Activated T-cell treated with anti-CD3 and anti-CD28 coated beads, Interleukin-2, amount 50 U/mL, for 4 hours (primary cell): ENCODE measurements around the gene BMF. TPM values are rescaled to one million over a fixed set of nuclear protein-coding genes. Genes with fewer than 3 reads are reported as not detected.
A peak's percentile ranks its signal among the peaks of the same experiment; 100 is the strongest.

Experiments used
- ATAC-seq, 2 donors: fragments of 200-7000 bp; cut with Tn5 transposase; one replicate each; pipeline ENCODE4 v1.10.0; 2021
- DNase-seq: peaks from one replicate; pipeline ENCODE4 v3.0.0-alpha.2; 2020
- H3K27me3 Mint-ChIP-seq: one replicate; pipeline ENCODE4 v1.8.0; 2021; ENCODE audit warnings: low read depth, mixed read lengths
- H3K36me3 Mint-ChIP-seq: one replicate; pipeline ENCODE4 v1.8.0; 2022; ENCODE audit warnings: mixed read lengths; ENCODE audit not compliant: insufficient read depth
- H3K4me1 Mint-ChIP-seq: one replicate; pipeline ENCODE4 v1.8.0; 2021; ENCODE audit warnings: low read depth, mixed read lengths
- H3K4me3 Mint-ChIP-seq: one replicate; pipeline ENCODE4 v1.8.0; 2021; ENCODE audit warnings: mild to moderate bottlenecking, moderate library complexity, mixed read lengths
- H3K9me3 Mint-ChIP-seq: one replicate; pipeline ENCODE4 v1.8.0; 2021; ENCODE audit warnings: mixed read lengths
- total RNA-seq, 3 donors: library from RNA; stranded (reverse); gene quantifications; one replicate each; pipeline ENCODE4 v1.2.1, GENCODE V29; 2021

BMF gene
- total RNA-seq, 3 donors from 2014 or later = 3.1 to 7.1 (median 6.6) TPM

- ATAC-seq (no peak), DNase-seq (no peak)
- Mint-ChIP-seq H3K9me3 (no peaks in the 10 kb centered on the region), H3K4me3 (no peak overlapping the region), H3K36me3 (peaks cover 3% of the 10 kb centered on the region), H3K27me3 (no peaks in the 10 kb centered on the region), H3K4me1 (peaks cover 73% of the 10 kb centered on the region)
Measured at GRCh38 chr15:40102897-40103858, 5.5 kb downstream of the BMF start.

DNA sequence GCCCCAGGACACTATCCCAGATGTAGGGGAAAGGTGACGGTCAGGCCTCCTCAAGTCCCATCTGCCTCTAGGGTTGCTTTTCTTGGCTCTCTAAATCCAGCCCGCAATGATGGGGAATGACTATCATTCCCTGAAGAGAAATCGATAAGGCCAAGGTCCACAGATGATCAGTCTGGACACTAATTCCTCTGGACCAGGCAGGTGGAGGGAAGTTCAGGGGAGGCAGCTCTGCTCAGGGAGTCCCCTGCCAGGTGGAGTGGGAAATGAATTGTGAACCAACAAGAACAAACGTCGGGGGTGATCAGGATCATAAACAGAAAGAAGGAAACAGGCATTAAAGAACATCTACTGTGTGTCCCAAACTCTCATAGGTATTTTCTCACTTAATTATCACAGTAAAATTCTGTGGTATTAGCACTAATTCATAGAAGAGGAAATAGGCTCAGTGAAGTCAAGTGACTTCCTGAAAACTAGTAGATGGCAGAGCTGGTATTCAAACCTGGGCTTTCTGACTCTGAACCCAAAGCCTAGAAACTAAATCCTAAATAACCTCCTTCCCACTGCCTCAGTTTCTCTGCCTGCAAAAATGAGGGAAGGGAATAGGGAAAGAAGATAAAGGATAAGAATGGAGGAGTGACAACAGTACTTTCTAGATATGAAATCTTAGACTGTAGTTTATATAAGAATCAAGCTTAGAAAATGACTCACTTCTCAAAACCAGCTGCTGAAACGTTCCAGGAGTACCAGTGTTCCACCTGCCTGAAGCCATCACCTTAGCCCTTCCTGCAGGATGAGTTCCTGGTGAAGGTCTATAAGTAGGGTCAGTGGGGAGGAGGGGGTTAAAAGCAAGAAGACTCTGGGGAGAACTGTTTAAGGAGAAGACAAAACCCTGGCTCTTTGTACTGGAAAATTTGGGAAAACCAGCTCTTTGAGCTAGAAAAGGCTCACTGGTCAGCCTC lies 7.5 kb downstream of the BMF start:
- Mint-ChIP-seq H3K4me1 (peaks cover 75% of the 10 kb centered on the region), H3K4me3 (peak overlapping the region; percentile 14), H3K9me3 (no peaks in the 10 kb centered on the region), H3K27me3 (no peaks in the 10 kb centered on the region), H3K36me3 (peaks cover 3% of the 10 kb centered on the region)
- DNase-seq = no peak
- ATAC-seq = no peak

- Mint-ChIP-seq H3K9me3 (no peaks in the 10 kb centered on the region), H3K4me1 (peaks cover 70% of the 10 kb centered on the region), H3K27me3 (no peaks in the 10 kb centered on the region), H3K36me3 (peaks cover 3% of the 10 kb centered on the region), H3K4me3 (no peak overlapping the region)
- no peak for DNase-seq
- no peak for ATAC-seq
Measured at GRCh38 chr15:40100123-40100946, 8.3 kb downstream of the BMF start.

DNA sequence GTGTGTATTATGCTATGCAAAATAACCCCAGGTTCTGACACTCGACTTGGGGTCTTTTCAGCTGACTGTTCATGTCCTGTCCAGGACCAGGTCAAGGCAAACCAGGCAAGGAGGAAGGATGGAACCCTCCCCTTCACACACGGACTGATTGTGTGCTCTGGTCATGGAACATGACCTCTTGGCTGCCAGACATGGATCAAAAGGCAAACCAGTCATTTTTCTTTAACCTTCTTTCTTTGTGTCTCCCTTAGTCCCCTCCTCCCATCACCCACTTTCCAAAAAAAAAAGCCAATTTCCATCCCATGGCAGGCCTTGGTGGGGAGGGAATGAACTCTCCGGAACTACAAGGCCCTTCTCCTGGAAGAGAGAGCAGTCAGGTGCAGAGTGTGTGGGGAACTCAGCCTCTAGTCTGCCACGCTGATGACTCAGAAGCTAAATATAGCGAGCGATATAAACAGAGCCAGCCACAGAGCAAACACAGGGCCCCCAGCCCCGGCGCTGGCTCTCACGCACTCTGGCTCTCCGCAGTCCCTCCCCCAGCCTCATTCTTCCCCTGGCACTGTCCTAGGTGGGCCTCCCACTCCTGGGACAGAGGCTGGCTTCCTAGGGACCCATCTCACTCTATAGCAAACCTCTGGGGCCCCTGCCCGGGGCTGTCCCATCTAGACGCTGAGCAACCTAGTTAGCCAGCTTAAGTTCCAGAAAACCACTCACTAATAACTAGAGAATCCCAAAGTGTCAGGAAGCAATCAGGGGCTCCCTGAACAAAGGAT lies 10.0 kb downstream of the BMF start:
- Mint-ChIP-seq H3K27me3 (no peaks in the 10 kb centered on the region), H3K9me3 (no peaks in the 10 kb centered on the region), H3K4me1 (peaks cover 66% of the 10 kb centered on the region), H3K36me3 (peaks cover 3% of the 10 kb centered on the region), H3K4me3 (peak overlapping the region; percentile 69)
- DNase-seq = peak; percentile 60
- peak; percentile 93 to 97 for ATAC-seq

DNA sequence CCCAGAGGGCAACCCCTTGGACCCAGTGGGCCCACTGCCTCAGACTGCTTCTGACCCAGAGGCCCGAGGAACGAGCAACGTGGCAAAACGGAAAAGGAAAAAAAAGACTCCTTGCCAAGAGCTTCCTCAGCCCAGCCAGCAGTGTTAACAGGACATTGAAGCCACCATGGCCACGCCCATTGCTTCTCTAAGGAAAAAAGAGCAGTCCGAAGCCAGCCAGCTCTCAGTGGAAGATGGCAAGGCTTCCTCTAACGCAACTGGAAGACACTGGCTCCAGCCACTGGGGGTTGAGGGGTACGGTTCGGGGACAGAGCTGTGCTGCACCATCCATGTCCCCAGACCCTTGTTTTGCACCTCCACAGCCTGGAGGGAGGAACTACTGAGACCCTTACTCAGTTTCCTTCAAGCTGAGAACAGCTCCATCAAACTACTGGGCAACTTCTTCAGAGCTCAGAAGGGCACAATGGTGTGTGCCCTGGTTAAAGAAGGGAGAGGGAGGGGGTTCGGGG lies 10.7 kb downstream of the BMF start:
- no peaks in the 10 kb centered on the region for H3K9me3 Mint-ChIP-seq
- no peak for DNase-seq
- H3K4me3 Mint-ChIP-seq = peak overlapping the region; percentile 69
- H3K27me3 Mint-ChIP-seq = no peaks in the 10 kb centered on the region
- H3K36me3 Mint-ChIP-seq = peaks cover 3% of the 10 kb centered on the region
- peaks cover 66% of the 10 kb centered on the region for H3K4me1 Mint-ChIP-seq
- peak in 1 of 2 donors; percentile 10 for ATAC-seq

GRCh38 chr15:40097096-40097967 lies 11.3 kb downstream of the BMF start:
- peaks cover 66% of the 10 kb centered on the region for H3K4me1 Mint-ChIP-seq
- H3K4me3 Mint-ChIP-seq = no peak overlapping the region
- H3K9me3 Mint-ChIP-seq = no peaks in the 10 kb centered on the region
- DNase-seq = no peak
- peaks cover 3% of the 10 kb centered on the region for H3K36me3 Mint-ChIP-seq
- no peak for ATAC-seq
- no peaks in the 10 kb centered on the region for H3K27me3 Mint-ChIP-seq

DNA sequence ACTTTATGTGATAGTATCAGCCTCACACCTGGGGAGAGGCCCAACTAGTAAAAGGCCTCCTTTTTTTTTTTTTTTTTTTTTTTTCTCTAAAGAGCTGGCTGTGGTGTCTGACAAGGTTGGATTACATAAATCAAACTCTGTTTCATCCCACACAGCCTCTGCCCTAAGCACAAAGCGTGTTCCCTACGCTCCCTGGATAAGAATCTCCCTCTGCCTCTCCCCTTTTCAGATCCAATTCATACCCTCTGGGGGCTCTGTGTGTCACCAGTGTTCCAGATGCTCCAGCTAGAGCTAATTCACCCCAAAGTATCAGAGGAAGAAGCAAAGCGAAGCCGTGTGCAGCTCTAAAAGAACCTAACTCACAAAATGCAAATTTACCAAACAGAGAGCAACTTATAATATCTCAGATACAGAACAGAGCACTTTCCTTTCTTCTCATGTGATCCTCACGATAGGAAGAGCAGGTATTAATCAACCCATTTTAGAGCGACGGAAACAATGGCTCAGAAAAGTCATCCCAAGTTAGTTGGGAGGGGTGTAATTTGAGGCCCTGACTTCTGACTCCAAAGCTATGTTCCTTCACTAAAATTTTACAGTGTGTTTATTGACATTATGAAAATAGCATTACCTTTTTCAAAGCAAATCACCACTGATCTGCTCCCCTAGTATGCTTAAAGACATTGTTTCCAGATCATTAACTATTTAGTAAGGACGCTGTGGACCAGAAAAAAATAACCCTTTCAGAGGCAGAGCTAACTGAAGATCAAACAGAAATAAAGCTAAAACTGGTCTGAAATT lies 12.4 kb downstream of the BMF start:
- no peaks in the 10 kb centered on the region for H3K36me3 Mint-ChIP-seq
- peak overlapping the region; percentile 1 for H3K4me3 Mint-ChIP-seq
- peaks cover 59% of the 10 kb centered on the region for H3K4me1 Mint-ChIP-seq
- no peaks in the 10 kb centered on the region for H3K27me3 Mint-ChIP-seq
- no peak for DNase-seq
- H3K9me3 Mint-ChIP-seq = no peaks in the 10 kb centered on the region
- peak; percentile 9 to 36 for ATAC-seq

- peaks cover 51% of the 10 kb centered on the region for H3K4me1 Mint-ChIP-seq
- H3K4me3 Mint-ChIP-seq = no peak overlapping the region
- no peaks in the 10 kb centered on the region for H3K9me3 Mint-ChIP-seq
- H3K27me3 Mint-ChIP-seq = no peaks in the 10 kb centered on the region
- ATAC-seq (no peak), DNase-seq (no peak)
- no peaks in the 10 kb centered on the region for H3K36me3 Mint-ChIP-seq
Measured at GRCh38 chr15:40095371-40096093, 13.1 kb downstream of the BMF start.

DNA sequence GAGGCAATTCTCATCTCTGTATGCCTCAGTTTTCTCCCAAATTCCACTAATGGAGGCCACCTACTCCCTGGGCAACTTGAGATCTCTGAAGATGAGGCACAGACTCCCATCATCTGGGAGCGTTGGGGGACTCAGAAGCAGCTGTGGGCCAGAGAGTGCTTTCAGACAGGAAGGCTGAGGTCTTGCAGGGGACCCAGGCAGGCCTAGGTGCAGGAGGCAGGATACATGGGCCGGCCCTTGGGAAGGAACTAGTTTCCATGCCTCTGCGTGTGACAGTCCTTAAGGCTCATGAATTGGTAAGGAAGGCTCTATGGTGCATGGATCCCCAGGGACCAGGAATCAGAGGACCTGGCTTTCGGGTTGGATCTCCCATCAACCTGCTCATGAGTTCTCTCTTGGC lies 14.5 kb downstream of the BMF start:
- Mint-ChIP-seq H3K27me3 (no peaks in the 10 kb centered on the region), H3K36me3 (peaks cover 3% of the 10 kb centered on the region), H3K4me3 (no peak overlapping the region), H3K4me1 (peaks cover 39% of the 10 kb centered on the region), H3K9me3 (no peaks in the 10 kb centered on the region)
- no peak for ATAC-seq
- DNase-seq = no peak

DNA sequence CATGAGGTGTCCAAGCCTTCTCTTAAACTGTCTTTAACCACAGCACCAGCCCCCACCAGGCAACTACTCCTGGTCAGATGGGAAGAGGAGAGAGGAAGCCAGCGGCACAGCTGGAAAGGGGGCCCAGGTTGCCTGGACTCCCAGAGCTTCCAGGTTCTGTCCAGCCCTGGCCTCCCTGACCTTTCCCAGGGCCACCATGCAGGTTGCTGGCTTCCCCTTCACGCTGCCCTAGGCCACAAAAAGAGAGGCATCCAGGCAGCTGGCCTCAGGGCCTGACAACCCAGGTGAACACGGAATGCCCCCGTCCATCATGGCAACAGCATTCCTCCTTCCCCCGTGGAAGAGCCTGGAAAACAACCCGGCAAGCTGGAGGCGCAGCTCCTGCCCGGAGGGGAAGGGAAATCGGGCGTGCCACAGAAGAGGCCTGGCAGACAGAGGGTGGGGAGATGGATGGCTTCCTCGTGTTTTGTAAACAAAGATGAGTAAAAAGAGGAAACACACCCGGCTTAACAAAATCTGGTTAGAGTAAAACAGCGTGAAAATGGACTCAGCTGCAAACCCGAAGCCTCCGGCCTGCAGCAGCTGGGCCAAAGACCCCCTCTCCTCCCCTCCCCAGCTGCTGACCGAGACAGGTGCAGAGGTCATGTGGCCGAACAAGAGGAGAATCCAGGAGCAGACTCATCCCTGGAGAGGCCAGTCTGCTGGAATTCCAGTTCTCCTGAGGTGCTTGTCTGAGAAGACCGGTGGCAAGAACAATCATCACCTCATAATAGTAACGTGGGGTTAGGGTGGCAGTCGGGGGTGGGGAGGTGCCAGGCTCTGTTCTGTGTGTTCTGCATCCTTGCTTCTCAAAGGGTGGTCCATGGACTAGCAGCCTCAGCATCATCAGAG lies 15.5 kb downstream of the BMF start:
- ATAC-seq = no peak
- Mint-ChIP-seq H3K4me1 (peaks cover 30% of the 10 kb centered on the region), H3K36me3 (peaks cover 3% of the 10 kb centered on the region), H3K9me3 (no peaks in the 10 kb centered on the region), H3K27me3 (no peaks in the 10 kb centered on the region), H3K4me3 (no peak overlapping the region)
- DNase-seq = no peak
